B cell (primary cell): ENCODE data around the gene PEX11G. TPM values are rescaled to one million over a fixed set of nuclear protein-coding genes. Genes with fewer than 3 reads are reported as not detected.

Experiments
- ATAC-seq: fragments of 200-7000 bp; cut with Tn5 transposase; one replicate; pipeline ENCODE4 v1.10.0; 2021; ENCODE audit warnings: low read depth, mild to moderate bottlenecking, moderate number of reproducible peaks, moderate library complexity
- CTCF ChIA-PET: fragments of 350-600 bp; sonication (Branson Sonifier 250); formaldehyde crosslinking; loops from one replicate; lab custom pipeline; 2021; ENCODE audit warnings: antibody characterized with exemption, inconsistent platforms; lab: Charles Lee
- POLR2A ChIA-PET: fragments of 350-600 bp; sonication (Branson Sonifier 250); formaldehyde crosslinking; loops from one replicate; lab custom pipeline; 2021; ENCODE audit warnings: antibody characterized with exemption; lab: Charles Lee
- DNase-seq: peaks from one replicate; pipeline ENCODE4 v3.0.0; 2013
- H2AFZ ChIP-seq: 2 replicates; pipeline ENCODE4 v1.6.1; 2012; ENCODE audit warnings: mild to moderate bottlenecking, low read depth, low read length; ENCODE audit not compliant: insufficient read depth, poor library complexity, severe bottlenecking
- H3K27ac ChIP-seq, 2 donors: 1 replicate in 1 of 2; 2 replicates in 1 of 2; pipeline ENCODE4 v1.5.1; 2012 to 2013; ENCODE audit warnings: low read length in 2 of 2, mild to moderate bottlenecking in 2 of 2, moderate library complexity in 1 of 2
- H3K27me3 ChIP-seq, 4 experiments: fragments of 200-600 bp in 1 of 4; sonication (generic) in 1 of 4; replicated peaks in 1 of 4; 1 replicate in 2 of 4; 2 replicates in 2 of 4; pipeline versions ENCODE4 v1.6.1 to v1.7.0; 2013 to 2016; ENCODE audit warnings: low read length in 3 of 4, mild to moderate bottlenecking in 2 of 4, mixed read lengths in 1 of 4, moderate library complexity in 1 of 4; ENCODE audit not compliant: insufficient read depth in 4 of 4, control insufficient read depth in 3 of 4; ENCODE audit errors: control extremely low read depth in 1 of 4
- H3K36me3 ChIP-seq, 2 experiments: replicated peaks in 1 of 2; 1 replicate in 1 of 2; 2 replicates in 1 of 2; pipeline versions ENCODE4 v1.6.1 to v1.7.1; 2013; ENCODE audit warnings: low read length in 1 of 2; ENCODE audit not compliant: insufficient read depth in 2 of 2, control insufficient read depth in 1 of 2; ENCODE audit errors: control extremely low read depth in 1 of 2, extremely low read depth in 1 of 2
- H3K4me1 ChIP-seq, 2 donors: fragments of 200-600 bp in 1 of 2; sonication (generic) in 1 of 2; 1 replicate in 1 of 2; 2 replicates in 1 of 2; pipeline versions ENCODE4 v1.5.1 to v1.6.1; 2013 to 2017; ENCODE audit warnings: low read length in 2 of 2; ENCODE audit not compliant: control insufficient read depth in 2 of 2, insufficient read depth in 2 of 2
- H3K4me2 ChIP-seq: replicated peaks from 2 replicates; pipeline ENCODE3; 2012; ENCODE audit warnings: mild to moderate bottlenecking, low read depth, low read length; ENCODE audit not compliant: poor library complexity, severe bottlenecking
- H3K4me3 ChIP-seq, 5 experiments: fragments of 200-600 bp in 1 of 5; sonication (generic) in 1 of 5; 1 replicate in 3 of 5; 2 replicates in 2 of 5; pipeline versions ENCODE4 v1.5.1 to v1.7.0; 2011 to 2016; ENCODE audit warnings: low read length in 4 of 5, mild to moderate bottlenecking in 4 of 5, low read depth in 2 of 5, control low read depth in 1 of 5, moderate library complexity in 1 of 5; ENCODE audit not compliant: insufficient read depth in 1 of 5; ENCODE audit errors: control extremely low read depth in 1 of 5, extremely low read depth in 1 of 5
- H3K79me2 ChIP-seq: fragments of 200-600 bp; sonication (generic); one replicate; pipeline ENCODE4 v1.6.0; 2016; ENCODE audit warnings: low read length; ENCODE audit not compliant: control insufficient read depth, insufficient read depth
- H3K9ac ChIP-seq: fragments of 200-600 bp; sonication (generic); 2 replicates; pipeline ENCODE4 v1.6.1; 2017; ENCODE audit warnings: mild to moderate bottlenecking, low read length, moderate library complexity
- H3K9me3 ChIP-seq, 3 donors: one replicate each; pipeline versions ENCODE4 v1.6.1 to v1.7.1; 2013; ENCODE audit warnings: low read length in 2 of 3; ENCODE audit not compliant: control insufficient read depth in 2 of 3, insufficient read depth in 1 of 3; ENCODE audit errors: control extremely low read depth in 1 of 3
- H4K20me1 ChIP-seq: 2 replicates; pipeline ENCODE4 v1.6.0; 2012; ENCODE audit warnings: mild to moderate bottlenecking, low read length; ENCODE audit not compliant: insufficient read depth, control insufficient read depth, poor library complexity, severe bottlenecking
- H3K27ac Mint-ChIP-seq: one replicate; pipeline ENCODE4 v1.8.0; 2021; ENCODE audit warnings: mixed read lengths
- H3K27me3 Mint-ChIP-seq: one replicate; pipeline ENCODE4 v1.8.0; 2021; ENCODE audit warnings: mixed read lengths
- H3K4me1 Mint-ChIP-seq: one replicate; pipeline ENCODE4 v1.8.0; 2021; ENCODE audit warnings: mixed read lengths
- H3K4me3 Mint-ChIP-seq: one replicate; pipeline ENCODE4 v1.8.0; 2021; ENCODE audit warnings: mixed read lengths
- H3K9me3 Mint-ChIP-seq: one replicate; pipeline ENCODE4 v1.8.0; 2022; ENCODE audit warnings: mixed read lengths; ENCODE audit not compliant: insufficient read depth
- EZH2 ChIP-seq: IDR thresholded peaks from 2 replicates; pipeline ENCODE4 v1.6.1; 2012; ENCODE audit warnings: borderline replicate concordance, low read depth, mild to moderate bottlenecking, moderate library complexity, low read length; ENCODE audit not compliant: insufficient read depth, poor library complexity, severe bottlenecking
- WGBS: methylation state at CpG from one replicate; pipeline ENCODE4 v1.1.5; 2013; ENCODE audit warnings: missing lambda C conversion rate; ENCODE audit not compliant: insufficient coverage; 5-methylcytosine and 5-hydroxymethylcytosine counted together
- intact Hi-C: fragments of 100-400 bp; cut with micrococcal nuclease; formaldehyde crosslinking; loops from one replicate; pipeline ENCODE4 v1.10.0; 2022
- polyA plus RNA-seq: library from polyadenylated mRNA; depleted of rRNA; stranded (reverse); fragments of >200 nt; gene quantifications from 2 replicates; pipeline ENCODE4 v1.2.3, GENCODE V29; 2012
- total RNA-seq, 2 donors: library from RNA; stranded (reverse); fragments of 120-200 nt in 1 of 2; gene quantifications; 1 replicate in 1 of 2; 2 replicates in 1 of 2; pipeline versions ENCODE4 v1.2.3 to v1.2.4, GENCODE V29; 2013 to 2022
- TF ChIP-seq, protein P1 (sequence below): fragments of 200-600 bp; IDR thresholded peaks from one replicate; pipeline ENCODE4 v1.8.0; 2022; ENCODE audit warnings: antibody characterized with exemption, mild to moderate bottlenecking

Gene PEX11G
- total and polyA plus RNA-seq, 2 donors (not counting 1 experiment from before 2014, with no cell fraction given), result 0.40 to 0.62 TPM

DNA sequence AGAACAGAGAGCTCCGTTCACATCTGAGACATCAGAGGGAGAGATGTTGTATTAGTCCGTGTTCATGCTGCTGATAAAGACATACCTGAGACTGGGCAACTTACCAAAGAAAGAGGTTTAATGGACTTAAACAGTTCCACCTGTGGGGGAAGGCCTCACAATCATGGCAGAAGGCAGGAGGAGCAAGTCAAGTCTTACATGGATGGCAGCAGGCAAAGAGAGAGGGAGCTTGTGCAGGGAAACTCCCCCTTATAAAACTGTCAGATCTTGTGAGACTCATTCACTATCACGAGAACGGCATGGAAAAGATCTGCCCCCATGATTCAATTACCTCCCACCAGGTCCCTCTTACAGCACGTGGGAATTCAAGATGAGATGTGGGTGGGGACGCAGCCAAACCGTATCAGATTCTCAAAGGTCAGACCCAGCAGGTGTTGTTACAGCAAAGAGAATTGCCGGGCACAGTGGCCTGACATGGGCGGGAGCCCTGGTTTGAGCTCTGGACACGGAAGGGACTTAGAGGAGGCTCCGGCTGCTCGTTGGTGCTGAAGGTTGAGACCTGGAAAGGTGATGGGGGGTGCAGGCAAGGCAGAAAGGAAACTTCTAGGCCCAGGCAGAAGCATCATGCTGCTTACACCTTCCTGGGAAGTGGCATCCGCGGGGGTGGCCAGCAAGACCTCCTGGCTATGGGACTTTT is 33.1 kb downstream of the PEX11G start:
- Mint-ChIP-seq H3K9me3 (no peaks in the 10 kb centered on the region), H3K4me3 (no peak overlapping the region), H3K27me3 (no peaks in the 10 kb centered on the region), H3K27ac (no peak overlapping the region), H3K4me1 (peaks cover 3% of the 10 kb centered on the region)
- intact Hi-C loops, result no loop called here
- H3K4me3 ChIP-seq, result no peak overlapping the region
- peaks cover 100% of the 10 kb centered on the region for H3K79me2 ChIP-seq
- H3K9ac ChIP-seq, result no peak overlapping the region
- DNase-seq (no peak), ATAC-seq (no peak)
- CTCF ChIA-PET, result no interaction called here
- H2AFZ ChIP-seq, result no peak overlapping the region
- H3K27me3 ChIP-seq, result no peaks in the 10 kb centered on the region
- 97% methylated on average over 12 of the region's 14 CpGs for WGBS
- POLR2A ChIA-PET, result no interaction called here
- H3K27ac ChIP-seq, result no peak overlapping the region
- H3K36me3 ChIP-seq, result peaks cover 4 to 95% of the 10 kb centered on the region in 2 experiments
- peaks cover 100% of the 10 kb centered on the region for H4K20me1 ChIP-seq
- peaks cover 0 to 9% (median 0%) of the 10 kb centered on the region in 3 donors for H3K9me3 ChIP-seq
- TF ChIP-seq, protein P1, sequence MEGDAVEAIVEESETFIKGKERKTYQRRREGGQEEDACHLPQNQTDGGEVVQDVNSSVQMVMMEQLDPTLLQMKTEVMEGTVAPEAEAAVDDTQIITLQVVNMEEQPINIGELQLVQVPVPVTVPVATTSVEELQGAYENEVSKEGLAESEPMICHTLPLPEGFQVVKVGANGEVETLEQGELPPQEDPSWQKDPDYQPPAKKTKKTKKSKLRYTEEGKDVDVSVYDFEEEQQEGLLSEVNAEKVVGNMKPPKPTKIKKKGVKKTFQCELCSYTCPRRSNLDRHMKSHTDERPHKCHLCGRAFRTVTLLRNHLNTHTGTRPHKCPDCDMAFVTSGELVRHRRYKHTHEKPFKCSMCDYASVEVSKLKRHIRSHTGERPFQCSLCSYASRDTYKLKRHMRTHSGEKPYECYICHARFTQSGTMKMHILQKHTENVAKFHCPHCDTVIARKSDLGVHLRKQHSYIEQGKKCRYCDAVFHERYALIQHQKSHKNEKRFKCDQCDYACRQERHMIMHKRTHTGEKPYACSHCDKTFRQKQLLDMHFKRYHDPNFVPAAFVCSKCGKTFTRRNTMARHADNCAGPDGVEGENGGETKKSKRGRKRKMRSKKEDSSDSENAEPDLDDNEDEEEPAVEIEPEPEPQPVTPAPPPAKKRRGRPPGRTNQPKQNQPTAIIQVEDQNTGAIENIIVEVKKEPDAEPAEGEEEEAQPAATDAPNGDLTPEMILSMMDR, result no peak
- TF ChIP-seq EZH2, result no peak
- H3K4me2 ChIP-seq, result no peak overlapping the region
- H3K4me1 ChIP-seq, result no peaks in the 10 kb centered on the region

DNA sequence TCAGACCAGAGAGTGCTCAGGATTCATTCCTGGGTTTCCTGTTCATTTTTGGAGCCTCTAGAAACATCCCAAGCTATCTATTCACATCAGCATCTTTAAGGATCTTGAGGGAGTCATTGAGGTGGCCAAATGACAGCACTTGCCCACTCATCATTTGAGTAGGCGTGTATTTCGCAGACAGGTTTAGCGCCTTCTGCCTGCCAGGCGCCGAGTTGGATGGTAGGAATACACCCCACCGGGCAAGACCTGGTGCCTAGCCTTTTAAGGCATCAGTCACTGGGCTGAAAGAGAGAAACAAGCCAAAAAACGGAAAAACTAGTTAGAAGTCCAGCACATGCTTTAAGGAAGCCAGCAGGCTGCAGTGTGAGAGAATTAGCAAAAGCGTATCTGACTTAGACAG is 33.8 kb downstream of the PEX11G start:
- POLR2A ChIA-PET, result no interaction called here
- DNase-seq (no peak), ATAC-seq (no peak)
- no peak overlapping the region for H2AFZ ChIP-seq
- H3K4me1 ChIP-seq, result no peaks in the 10 kb centered on the region
- Mint-ChIP-seq H3K4me1 (peaks cover 6% of the 10 kb centered on the region), H3K4me3 (no peak overlapping the region), H3K27ac (no peak overlapping the region), H3K27me3 (no peaks in the 10 kb centered on the region), H3K9me3 (no peaks in the 10 kb centered on the region)
- TF ChIP-seq, protein P1, result no peak
- no peak for TF ChIP-seq EZH2
- H3K4me2 ChIP-seq, result no peak overlapping the region
- H3K36me3 ChIP-seq, result peaks cover 4 to 95% of the 10 kb centered on the region in 2 experiments
- no peak overlapping the region for H3K9ac ChIP-seq
- no peaks in the 10 kb centered on the region for H3K27me3 ChIP-seq
- intact Hi-C loops, result no loop called here
- H3K27ac ChIP-seq, result no peak overlapping the region
- CTCF ChIA-PET, result no interaction called here
- H4K20me1 ChIP-seq, result peaks cover 100% of the 10 kb centered on the region
- H3K9me3 ChIP-seq, result peaks cover 0 to 9% (median 0%) of the 10 kb centered on the region in 3 donors
- peaks cover 100% of the 10 kb centered on the region for H3K79me2 ChIP-seq
- 98% methylated on average over 8 of the region's 8 CpGs for WGBS
- no peak overlapping the region for H3K4me3 ChIP-seq
